Fibroblast of mammary gland (primary cell): ENCODE measurements around the gene KRTAP13-3.
A peak's percentile ranks its signal among the peaks of the same experiment; 100 is the strongest.

Experiments used
- DNase-seq: peaks from one replicate; pipeline ENCODE4 v3.0.0-alpha.2; 2010; ENCODE audit warnings: low read depth
- H3K4me3 ChIP-seq: 2 replicates; pipeline ENCODE4 v1.5.1; 2011; ENCODE audit warnings: low read depth, mild to moderate bottlenecking, low read length, moderate library complexity; ENCODE audit not compliant: control insufficient read depth
- TF ChIP-seq, protein P1 (sequence below): conservative IDR thresholded peaks from 2 replicates; pipeline ENCODE4 v1.5.1; 2011; ENCODE audit warnings: low read depth, low read length, inconsistent platforms; ENCODE audit not compliant: control insufficient read depth, insufficient read depth

KRTAP13-3 gene

GRCh38 chr21:30425826-30426225, at the start of gene KRTAP13-3:
TSS of gene KRTAP13-3 (minus strand) at chr21:30425926. CDS start at chr21:30425912, 14 bp downstream.
- DNase-seq, result no peak
- H3K4me3 ChIP-seq, result no peak within 1 kb of the TSS
- TF ChIP-seq, protein P1, sequence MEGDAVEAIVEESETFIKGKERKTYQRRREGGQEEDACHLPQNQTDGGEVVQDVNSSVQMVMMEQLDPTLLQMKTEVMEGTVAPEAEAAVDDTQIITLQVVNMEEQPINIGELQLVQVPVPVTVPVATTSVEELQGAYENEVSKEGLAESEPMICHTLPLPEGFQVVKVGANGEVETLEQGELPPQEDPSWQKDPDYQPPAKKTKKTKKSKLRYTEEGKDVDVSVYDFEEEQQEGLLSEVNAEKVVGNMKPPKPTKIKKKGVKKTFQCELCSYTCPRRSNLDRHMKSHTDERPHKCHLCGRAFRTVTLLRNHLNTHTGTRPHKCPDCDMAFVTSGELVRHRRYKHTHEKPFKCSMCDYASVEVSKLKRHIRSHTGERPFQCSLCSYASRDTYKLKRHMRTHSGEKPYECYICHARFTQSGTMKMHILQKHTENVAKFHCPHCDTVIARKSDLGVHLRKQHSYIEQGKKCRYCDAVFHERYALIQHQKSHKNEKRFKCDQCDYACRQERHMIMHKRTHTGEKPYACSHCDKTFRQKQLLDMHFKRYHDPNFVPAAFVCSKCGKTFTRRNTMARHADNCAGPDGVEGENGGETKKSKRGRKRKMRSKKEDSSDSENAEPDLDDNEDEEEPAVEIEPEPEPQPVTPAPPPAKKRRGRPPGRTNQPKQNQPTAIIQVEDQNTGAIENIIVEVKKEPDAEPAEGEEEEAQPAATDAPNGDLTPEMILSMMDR, result no peak

- DNase-seq, result no peak
- H3K4me3 ChIP-seq, result no peak overlapping the region
- TF ChIP-seq, protein P1, result no peak
These were observed 43.4 kb upstream of the KRTAP13-3 start for GRCh38 chr21:30468900-30469714.

DNA sequence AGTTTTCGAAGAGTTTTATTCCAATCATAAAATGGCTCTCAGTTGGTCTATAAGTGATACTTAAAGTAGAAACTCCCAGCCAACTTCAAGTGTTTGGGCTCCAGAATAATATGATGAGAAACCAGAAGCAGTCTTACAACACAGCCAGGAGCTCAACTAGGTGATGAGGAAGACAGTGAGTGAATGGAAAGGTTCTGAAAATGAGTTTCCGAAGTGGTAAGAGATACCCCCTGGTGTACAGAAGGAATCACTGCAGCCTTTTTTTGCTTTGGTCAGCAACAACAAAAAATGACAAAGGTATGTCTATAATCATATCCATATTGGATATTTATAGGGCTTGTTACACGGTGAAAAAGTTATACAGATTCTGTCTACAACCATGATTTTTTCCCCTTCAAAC, 38.0 kb upstream of the KRTAP13-3 start:
- no peak overlapping the region for H3K4me3 ChIP-seq
- DNase-seq, result peak; percentile 2
- TF ChIP-seq, protein P1, result peak; percentile 52

GRCh38 chr21:30448514-30448913, 22.8 kb upstream of the KRTAP13-3 start:
- no peak overlapping the region for H3K4me3 ChIP-seq
- TF ChIP-seq, protein P1, result no peak
- DNase-seq, result no peak

GRCh38 chr21:30447056-30447455, 21.3 kb upstream of the KRTAP13-3 start:
- no peak for DNase-seq
- H3K4me3 ChIP-seq, result no peak overlapping the region
- TF ChIP-seq, protein P1, result no peak

- H3K4me3 ChIP-seq, result no peak overlapping the region
- TF ChIP-seq, protein P1, result no peak
- DNase-seq, result no peak
These were observed 18.5 kb upstream of the KRTAP13-3 start for GRCh38 chr21:30444204-30444603.
